SK-N-SH (cell line): Measurements from ENCODE around the gene RFTN1. TPM values are rescaled to one million over a fixed set of nuclear protein-coding genes. Genes with fewer than 3 reads are reported as not detected.

Experiments used
- CTCF ChIA-PET: fragments of 300-600, 350-600 bp; formaldehyde crosslinking; extraction: SDS; loops from one replicate; lab custom pipeline; 2021; lab: Yijun Ruan, JAX
- POLR2A ChIA-PET: fragments of 350-600 bp; sonication (Branson Sonifier 250); formaldehyde crosslinking; extraction: SDS; loops from one replicate; lab custom pipeline; 2020; ENCODE audit warnings: antibody characterized with exemption, inconsistent platforms; lab: Yijun Ruan, JAX
- DNase-seq: peaks from one replicate; pipeline ENCODE4 v3.0.0; 2012
- H2AFZ ChIP-seq: fragments of 200-600 bp; sonication (generic); 2 replicates; pipeline ENCODE4 v1.8.1; 2016; ENCODE audit warnings: antibody characterized with exemption, mild to moderate bottlenecking, low read depth
- H3F3A ChIP-seq: fragments of 200-600 bp; sonication (generic); replicated peaks from 2 replicates; pipeline ENCODE3; 2016; ENCODE audit warnings: antibody characterized with exemption, mild to moderate bottlenecking; ENCODE audit not compliant: insufficient read depth
- H3K27ac ChIP-seq, 2 experiments: fragments of 200-500 bp in 1 of 2; fragments of 200-600 bp in 1 of 2; sonication (Bioruptor generic) in 1 of 2; sonication (generic), shearing (Covaris generic) in 1 of 2; 2 replicates each; pipeline versions ENCODE4 v1.5.1 to v1.6.1; 2014 to 2016; ENCODE audit warnings: low read depth in 2 of 2, inconsistent platforms in 1 of 2, low read length in 1 of 2, mild to moderate bottlenecking in 1 of 2, mixed read lengths in 1 of 2
- H3K27me3 ChIP-seq: fragments of 200-600 bp; sonication (generic), shearing (Covaris generic); 2 replicates; pipeline ENCODE4 v1.6.1; 2016; ENCODE audit warnings: mixed run types; ENCODE audit not compliant: insufficient read depth
- H3K36me3 ChIP-seq, 2 experiments: fragments of 200-500 bp in 1 of 2; fragments of 200-600 bp in 1 of 2; sonication (Bioruptor generic) in 1 of 2; sonication (generic) in 1 of 2; replicated peaks in 1 of 2; 2 replicates each; pipeline versions ENCODE3 to v1.5.1; 2014 to 2016; ENCODE audit warnings: low read length in 1 of 2, mild to moderate bottlenecking in 1 of 2; ENCODE audit not compliant: insufficient read depth in 2 of 2, control insufficient read depth in 1 of 2
- H3K4me1 ChIP-seq, 2 experiments: fragments of 200-500 bp in 1 of 2; fragments of 200-600 bp in 1 of 2; sonication (Bioruptor generic) in 1 of 2; sonication (generic), shearing (Covaris generic) in 1 of 2; 2 replicates each; pipeline versions ENCODE4 v1.5.1 to v1.6.1; 2014 to 2016; ENCODE audit warnings: low read depth in 1 of 2, low read length in 1 of 2, mixed run types in 1 of 2; ENCODE audit not compliant: insufficient read depth in 2 of 2, control insufficient read depth in 1 of 2
- H3K4me2 ChIP-seq: fragments of 200-600 bp; sonication (generic), shearing (Covaris generic); 2 replicates; pipeline ENCODE4 v1.6.1; 2017; ENCODE audit warnings: mixed run types
- H3K4me3 ChIP-seq, 2 experiments: fragments of 200-500 bp in 1 of 2; fragments of 200-600 bp in 1 of 2; sonication (Bioruptor generic) in 1 of 2; sonication (generic), shearing (Covaris generic) in 1 of 2; 2 replicates each; pipeline versions ENCODE4 v1.5.1 to v1.8.1; 2014 to 2016; ENCODE audit warnings: low read depth in 2 of 2, inconsistent platforms in 1 of 2, low read length in 1 of 2, mild to moderate bottlenecking in 1 of 2, mixed read lengths in 1 of 2, moderate library complexity in 1 of 2
- H3K79me2 ChIP-seq: fragments of 200-600 bp; sonication (generic); 2 replicates; pipeline ENCODE4 v1.8.1; 2017; ENCODE audit warnings: mild to moderate bottlenecking; ENCODE audit not compliant: insufficient read depth
- H3K9ac ChIP-seq: fragments of 200-600 bp; sonication (generic); 2 replicates; pipeline ENCODE4 v1.6.1; 2017; ENCODE audit warnings: mixed run types
- H3K9me2 ChIP-seq: fragments of 200-600 bp; sonication (generic); 2 replicates; pipeline ENCODE4 v1.6.1; 2017; ENCODE audit warnings: mixed run types
- H3K9me3 ChIP-seq: fragments of 200-600 bp; sonication (generic); 2 replicates; pipeline ENCODE4 v1.6.1; 2017; ENCODE audit warnings: mixed run types, mild to moderate bottlenecking, moderate library complexity
- H4K20me1 ChIP-seq: fragments of 200-600 bp; sonication (generic); 2 replicates; pipeline ENCODE4 v1.6.1; 2017; ENCODE audit warnings: mild to moderate bottlenecking, mixed run types; ENCODE audit not compliant: insufficient read depth
- CHD2 ChIP-seq: fragments of 150-350 bp; IDR thresholded peaks from 2 replicates; pipeline ENCODE4 v1.6.1; 2018; ENCODE audit warnings: low read length; ENCODE audit not compliant: partially characterized antibody
- CTCF ChIP-seq: fragments of 200-600 bp; sonication (generic); IDR thresholded peaks from 2 replicates; pipeline ENCODE4 v1.6.1; 2017; ENCODE audit warnings: antibody characterized with exemption, mild to moderate bottlenecking, moderate library complexity
- ELF1 ChIP-seq: IDR thresholded peaks from 2 replicates; pipeline ENCODE4 v1.4.0; 2012
- EP300 ChIP-seq, 2 experiments: IDR thresholded peaks; 2 replicates each; pipeline versions ENCODE4 v1.4.0 to v1.6.1; 2012; ENCODE audit warnings: borderline replicate concordance in 1 of 2, low read depth in 1 of 2, low read length in 1 of 2
- FOXJ3 ChIP-seq: sonication (generic); formaldehyde crosslinking; IDR thresholded peaks from 2 replicates; pipeline ENCODE4 v1.5.1; 2020; ENCODE audit warnings: mild to moderate bottlenecking, missing genetic modification reagents
- GABPA ChIP-seq: IDR thresholded peaks from 2 replicates; pipeline ENCODE4 v1.4.0; 2012; ENCODE audit warnings: low read depth, mild to moderate bottlenecking
- IRF3 ChIP-seq: fragments of 150-350 bp; IDR thresholded peaks from 2 replicates; pipeline ENCODE4 v1.6.1; 2016; ENCODE audit warnings: mild to moderate bottlenecking, low read depth, low read length
- JUND ChIP-seq: IDR thresholded peaks from 2 replicates; pipeline ENCODE4 v1.4.0; 2012
- MAX ChIP-seq: IDR thresholded peaks from 2 replicates; pipeline ENCODE4 v1.4.0; 2012; ENCODE audit warnings: low read depth
- MEF2A ChIP-seq: IDR thresholded peaks from 2 replicates; pipeline ENCODE4 v1.4.0; 2012; ENCODE audit warnings: low read depth, borderline replicate concordance
- MXI1 ChIP-seq: IDR thresholded peaks from 2 replicates; pipeline ENCODE4 v1.6.1; 2012; ENCODE audit warnings: mild to moderate bottlenecking, low read depth, low read length, improper control_type of control experiment
- POLR2AphosphoS5 ChIP-seq: IDR thresholded peaks from 2 replicates; pipeline ENCODE4 v1.6.1; 2012; ENCODE audit warnings: low read depth, low read length
- RAD21 ChIP-seq: IDR thresholded peaks from 2 replicates; pipeline ENCODE4 v1.6.1; 2012; ENCODE audit warnings: mild to moderate bottlenecking, low read length
- SIN3A ChIP-seq: IDR thresholded peaks from 2 replicates; pipeline ENCODE4 v1.6.1; 2012; ENCODE audit warnings: low read depth, mild to moderate bottlenecking, low read length, moderate library complexity, borderline replicate concordance
- SMC3 ChIP-seq: IDR thresholded peaks from 2 replicates; pipeline ENCODE4 v1.6.1; 2012; ENCODE audit warnings: low read depth, low read length, improper control_type of control experiment
- TCF12 ChIP-seq: IDR thresholded peaks from 2 replicates; pipeline ENCODE4 v1.4.0; 2012
- TEAD4 ChIP-seq: IDR thresholded peaks from 2 replicates; pipeline ENCODE4 v1.4.0; 2012; ENCODE audit warnings: mild to moderate bottlenecking, borderline replicate concordance; ENCODE audit not compliant: insufficient read depth
- USF1 ChIP-seq: IDR thresholded peaks from 2 replicates; pipeline ENCODE4 v1.4.0; 2012; ENCODE audit warnings: low read depth, borderline replicate concordance
- WGBS: methylation state at CpG from one replicate; pipeline ENCODE4 v1.1.6; 2017; ENCODE audit warnings: low lambda C conversion rate; 5-methylcytosine and 5-hydroxymethylcytosine counted together
- polyA plus RNA-seq, 3 experiments: library from polyadenylated mRNA; depleted of rRNA; stranded (reverse); fragments of >200 nt; gene quantifications; 2 replicates each; pipeline ENCODE4 v1.2.3, GENCODE V29; 2012

Gene RFTN1
- polyA plus RNA-seq, 1 of the 3 experiments (the other 2 are of a cell fraction), result 21.2 TPM

- TF ChIP-seq POLR2AphosphoS5, result no peak
- no peak for TF ChIP-seq MEF2A
- TF ChIP-seq TEAD4, result no peak
- TF ChIP-seq SIN3A, result no peak
- TF ChIP-seq USF1, result no peak
- no peak for TF ChIP-seq ELF1
- TF ChIP-seq RAD21, result peak; percentile 47
- TF ChIP-seq CHD2, result no peak
- 0 out of 4 replicates have a peak, but pooled peaks of 1 of the 2 experiments have one; percentile 21 for TF ChIP-seq EP300 (IDR thresholded peaks at IDR 0.05; ENCODE audit: borderline replicate concordance in 1 of 2, low read depth in 1 of 2, low read length in 1 of 2)
- no peak for TF ChIP-seq GABPA
Measured at GRCh38 chr3:16399473-16399872, 114.0 kb downstream of the RFTN1 start (continued).

GRCh38 chr3:16398648-16399047 lies 114.9 kb downstream of the RFTN1 start:
- DNase-seq, result no peak
- peak overlapping the region in 1 of 2 experiments; percentile 29; a peak in 1 of 4 replicates for H3K27ac ChIP-seq
- peaks cover 0 to 6% of the 10 kb centered on the region in 2 experiments for H3K36me3 ChIP-seq
- H3K79me2 ChIP-seq, result peaks cover 6% of the 10 kb centered on the region
- no peaks in the 10 kb centered on the region for H3K27me3 ChIP-seq
- ChIA-PET CTCF (interaction anchor here (1.2 to 2.0 kb wide), 3 partner anchors 10 to 63 kb away, joined by 4 to 9 read pairs (median 4); no protein-coding TSS in a partner anchor), POLR2A (interaction anchor here (1.0 kb wide), 1 partner anchor 122 kb away, joined by 3 read pairs; no protein-coding TSS in a partner anchor)
- no peaks in the 10 kb centered on the region for H3K9me3 ChIP-seq
- H3F3A ChIP-seq, result peaks cover 11% of the 10 kb centered on the region
- H3K9ac ChIP-seq, result no peak overlapping the region
- TF ChIP-seq SIN3A, result no peak
- no peak for TF ChIP-seq SMC3
- no peak for TF ChIP-seq GABPA
- no peak for TF ChIP-seq FOXJ3 (CRISPR knock-in tag)
- TF ChIP-seq MXI1, result no peak
- TF ChIP-seq MAX, result no peak
- no peak for TF ChIP-seq RAD21
- TF ChIP-seq IRF3, result no peak
- TF ChIP-seq CTCF, result no peak
- TF ChIP-seq JUND, result no peak
- no peak for TF ChIP-seq MEF2A
- no peak for TF ChIP-seq TEAD4
- TF ChIP-seq TCF12, result no peak
- WGBS, result 100% methylated on average over 1 of the region's 2 CpGs
- H3K4me3 ChIP-seq, result no peak overlapping the region
- H3K4me2 ChIP-seq, result no peak overlapping the region
- no peaks in the 10 kb centered on the region for H3K9me2 ChIP-seq
- no peaks in the 10 kb centered on the region for H4K20me1 ChIP-seq
- H2AFZ ChIP-seq, result no peak overlapping the region
- peaks cover 0 to 25% of the 10 kb centered on the region in 2 experiments; a peak in 2 of 4 replicates for H3K4me1 ChIP-seq
